ENCODE data around the gene TMEM256. TPM values are rescaled to one million over a fixed set of nuclear protein-coding genes. Genes with fewer than 3 reads are reported as not detected.

Gene TMEM256
- total and polyA plus RNA-seq, 9 of the 15 experiments (the other 6 are each of a cell fraction or from before 2014, with no cell fraction given), result 43.4 to 177 (median 68.5) TPM

GRCh38 chr17:7440834-7441195, 36.9 kb upstream of the TMEM256 start (continued):
- TF ChIP-seq ZNF740 (CRISPR knock-in tag; IDR thresholded peaks at IDR 0.05) (0 out of 2 replicates have a peak, but pooled peaks have one; percentile 39), ZNF740 (tag; IDR thresholded peaks at IDR 0.05) (no peak), MEIS2 (IDR thresholded peaks at IDR 0.05; ENCODE audit: partially characterized antibody) (peak; percentile 69)

DNA sequence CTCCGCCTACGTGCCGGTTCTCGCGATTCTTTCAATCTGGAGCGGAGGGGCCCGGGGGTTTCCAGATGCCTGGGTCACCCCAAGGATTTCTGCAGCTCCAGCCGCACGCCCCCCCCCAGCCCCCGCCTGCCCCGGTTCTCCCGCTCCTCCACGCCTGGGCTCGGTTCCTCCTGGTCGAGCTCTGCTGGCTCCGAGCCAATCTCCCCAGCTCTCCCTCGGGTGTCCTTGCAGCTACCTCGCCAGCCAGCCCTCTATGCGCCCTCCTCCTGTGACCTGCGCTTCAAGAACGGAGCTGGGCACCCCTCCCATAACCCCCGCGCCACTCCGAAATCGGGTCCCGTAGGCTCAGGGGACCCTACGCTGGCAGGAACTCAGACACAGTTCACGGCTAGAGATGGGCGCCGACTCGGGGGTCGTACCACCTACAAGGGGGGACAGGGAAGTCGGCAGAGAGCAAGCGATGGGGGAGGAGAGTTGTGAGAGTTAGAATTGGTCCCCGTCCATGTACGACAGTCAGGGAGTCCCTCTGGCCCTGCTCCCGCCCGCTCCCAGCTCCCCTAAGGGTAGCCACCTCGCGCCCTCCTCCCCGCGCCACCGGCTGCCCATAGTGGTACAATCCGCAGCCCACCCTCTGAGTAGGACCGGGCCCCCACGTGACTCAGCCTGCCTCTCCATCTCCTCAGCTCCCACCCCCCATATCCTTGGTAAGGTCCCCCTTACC, 36.4 kb upstream of the TMEM256 start:
- no peaks in the 10 kb centered on the region for H3K36me3 ChIP-seq (ENCODE audit: control insufficient read depth, insufficient read depth, low read length)
- peaks cover 20 to 73% of the 10 kb centered on the region in 2 experiments; a peak in 4 of 5 replicates for H3K4me1 ChIP-seq (replicated peaks in 1 of 2; ENCODE audit: control insufficient read depth in 2 of 2, insufficient read depth in 2 of 2, low read length in 2 of 2)
- no TSS peak for BruUV-seq (replicated peaks)
- DNase-seq (ENCODE audit: extremely low read depth in 1 of 4, low spot score in 3 of 4) (peak; percentile 19 to 37 (median 30)), ATAC-seq (no peak), FAIRE-seq (no peak)
- ChIA-PET POLR2A (interaction anchor here (0.6 to 2.0 kb wide), 5 partner anchors 37 to 116 kb away, joined by 3 to 8 read pairs (median 4); partner anchors contain the start of gene ZBTB4), CTCF (ENCODE audit: low intra/inter-chr PET ratio) (no interaction called here)
- H3K27ac ChIP-seq (ENCODE audit: extremely low read depth, low read depth, low read length), result no peak overlapping the region
- in situ Hi-C loops (cut with MboI), result no loop called here
- no peaks in the 10 kb centered on the region for H4K20me1 ChIP-seq (replicated peaks; ENCODE audit: control insufficient read depth, insufficient read depth, low read length)
- peaks cover 3% of the 10 kb centered on the region for H3K9me1 ChIP-seq (ENCODE audit: control insufficient read depth, insufficient read depth, low read length)
- peak overlapping the region in 1 of 2 experiments; percentile 84; a peak in 3 of 4 replicates for H3K9ac ChIP-seq (ENCODE audit: insufficient read depth in 1 of 2, low read depth in 2 of 2, low read length in 2 of 2)
- no peaks in the 10 kb centered on the region for H3K27me3 ChIP-seq (ENCODE audit: control insufficient read depth in 2 of 2, insufficient read depth in 2 of 2, low read length in 2 of 2)
- H3K4me2 ChIP-seq (ENCODE audit: insufficient read depth, low read length), result peak overlapping the region; percentile 54
- no peak overlapping the region for H3K4me3 ChIP-seq
- H2AFZ ChIP-seq (ENCODE audit: low read depth, low read length), result 0 out of 2 replicates have a peak overlapping the region, but pooled peaks have one; percentile 52
- H3K9me3 ChIP-seq (replicated peaks; ENCODE audit: control insufficient read depth, insufficient read depth, low read depth, low read length), result no peaks in the 10 kb centered on the region
- WGBS (ENCODE audit: insufficient coverage, low coverage, missing lambda C conversion rate), result 37% methylated on average over 22 of the region's 46 CpGs
- H3K79me2 ChIP-seq (ENCODE audit: control insufficient read depth, insufficient read depth, low read length), result peaks cover 7% of the 10 kb centered on the region; the same call in 2 of the 3 replicates
- intact Hi-C loops (cut with micrococcal nuclease), result no loop called here
- TF ChIP-seq PHF8 (IDR thresholded peaks at IDR 0.05; ENCODE audit: borderline replicate concordance, low read length) (no peak; the same call in 1 of the 2 replicates), SMAD3 (CRISPR knock-in tag; conservative IDR thresholded peaks at IDR 0.05) (no peak), ETV5 (CRISPR knock-in tag; IDR thresholded peaks at IDR 0.05; ENCODE audit: low read depth) (no peak), CBFA2T2 (conservative IDR thresholded peaks at IDR 0.05) (no peak), USF1 (CRISPR knock-in tag; IDR thresholded peaks at IDR 0.05) (peak; percentile 73), ZNF217 (CRISPR knock-in tag; IDR thresholded peaks at IDR 0.05) (no peak), SRSF1 (IDR thresholded peaks at IDR 0.05; ENCODE audit: low read depth, low read length) (no peak), NFIC (IDR thresholded peaks at IDR 0.05) (peak; percentile 92), SUPT5H (IDR thresholded peaks at IDR 0.05) (no peak), TEAD1 (CRISPR knock-in tag; IDR thresholded peaks at IDR 0.05) (0 out of 4 replicates have a peak, but pooled peaks of 1 of the 2 experiments have one; percentile 19), ZFX (CRISPR knock-in tag; IDR thresholded peaks at IDR 0.05) (peak; percentile 12; the same call in 1 of the 2 replicates), ZNF24 (IDR thresholded peaks at IDR 0.05) (no peak), TAF7 (tag; IDR thresholded peaks at IDR 0.05) (no peak), BRF1 (IDR thresholded peaks at IDR 0.05; ENCODE audit: borderline replicate concordance, extremely low read depth, insufficient read length) (no peak), FOXJ2 (tag; IDR thresholded peaks at IDR 0.05) (no peak), KAT7 (CRISPR knock-in tag; IDR thresholded peaks at IDR 0.05; ENCODE audit: borderline replicate concordance) (0 out of 2 replicates have a peak, but pooled peaks have one; percentile 31), MAFF (IDR thresholded peaks at IDR 0.05; ENCODE audit: low read length) (no peak), ZBTB7A (IDR thresholded peaks at IDR 0.05; ENCODE audit: borderline replicate concordance, control insufficient read depth, low read depth, low read length) (peak; percentile 45; the same call in 1 of the 2 replicates)
